Peyer's patch (tissue), 4 donors: ENCODE measurements around the gene MRPS23. TPM values are rescaled to one million over a fixed set of nuclear protein-coding genes. Genes with fewer than 3 reads are reported as not detected.
A peak's percentile ranks its signal among the peaks of the same experiment; 100 is the strongest.

Experiments used
- DNase-seq, 3 donors: peaks; one replicate each; pipeline ENCODE4 v3.0.0-alpha.2; 2017 to 2019
- H3K27ac ChIP-seq, 4 donors: fragments of 200-600 bp; sonication (generic); one replicate each; pipeline ENCODE4 v1.5.1; 2016 to 2019
- H3K27me3 ChIP-seq, 2 donors: fragments of 200-600 bp; sonication (generic); one replicate each; pipeline ENCODE4 v1.5.1; 2019
- H3K36me3 ChIP-seq, 3 donors: fragments of 200-600 bp; sonication (generic); one replicate each; pipeline ENCODE4 v1.5.1; 2016 to 2019
- H3K4me1 ChIP-seq, 4 donors: fragments of 200-600 bp; sonication (generic); one replicate each; pipeline ENCODE4 v1.5.1; 2016 to 2019
- H3K4me3 ChIP-seq, 4 donors: fragments of 200-600 bp; sonication (generic); 1 replicate in 3 of 4; 2 replicates in 1 of 4; pipeline ENCODE4 v1.5.1; 2016 to 2019; ENCODE audit warnings: mild to moderate bottlenecking in 1 of 4
- H3K9me3 ChIP-seq, 4 donors: fragments of 200-600 bp; sonication (generic); one replicate each; pipeline ENCODE4 v1.5.1; 2016 to 2019; ENCODE audit warnings: mild to moderate bottlenecking in 1 of 4
- CTCF ChIP-seq, 6 experiments: fragments of 450-650 bp in 4 of 6; fragments of 200-600 bp in 2 of 6; sonication (generic) in 1 of 6; IDR thresholded peaks; one replicate each; pipeline ENCODE4 v1.5.1; 2017 to 2019; ENCODE audit warnings: antibody characterized with exemption in 6 of 6, mild to moderate bottlenecking in 3 of 6, moderate library complexity in 1 of 6
- POLR2A ChIP-seq, 2 donors: fragments of 450-650 bp; IDR thresholded peaks; one replicate each; pipeline ENCODE4 v1.5.1; 2017; ENCODE audit warnings: antibody characterized with exemption in 2 of 2, mild to moderate bottlenecking in 2 of 2, moderate library complexity in 2 of 2
- total RNA-seq, 4 donors: library from RNA; depleted of rRNA; stranded (reverse); fragments of >200 nt; gene quantifications; one replicate each; pipeline ENCODE4 v1.1.0, GENCODE V29; 2016

MRPS23 gene
- total RNA-seq, 4 donors from 2014 or later: 0.83 to 7.4 (median 5.2) TPM

- Histone ChIP-seq H3K4me3 (no peak overlapping the region), H3K4me1 (peaks cover 0 to 53% (median 13%) of the 10 kb centered on the region in 4 donors), H3K36me3 (peaks cover 0 to 6% (median 0%) of the 10 kb centered on the region in 3 donors), H3K27me3 (no peaks in the 10 kb centered on the region), H3K9me3 (no peaks in the 10 kb centered on the region), H3K27ac (peak overlapping the region in 3 of 4 donors; percentile 64 to 84 (median 66))
- TF ChIP-seq POLR2A (IDR thresholded peaks at IDR 0.05) (no peak), CTCF (IDR thresholded peaks at IDR 0.05) (no peak)
- DNase-seq: no peak
Observed at GRCh38 chr17:57876023-57876865, 26.4 kb upstream of the MRPS23 start.

GRCh38 chr17:57875290-57876022 is 25.6 kb upstream of the MRPS23 start:
- H3K4me3 ChIP-seq: no peak overlapping the region
- TF ChIP-seq CTCF (IDR thresholded peaks at IDR 0.05) (peak in 4 of 6 experiments; percentile 11 to 33 (median 22)), POLR2A (IDR thresholded peaks at IDR 0.05) (no peak)
- peaks cover 0 to 45% (median 13%) of the 10 kb centered on the region in 4 donors for H3K4me1 ChIP-seq
- H3K36me3 ChIP-seq: peaks cover 0 to 6% (median 0%) of the 10 kb centered on the region in 3 donors
- DNase-seq: peak in 1 of 3 donors; percentile 59
- no peaks in the 10 kb centered on the region for H3K27me3 ChIP-seq
- H3K27ac ChIP-seq: peak overlapping the region; percentile 47 to 84 (median 72)
- H3K9me3 ChIP-seq: no peaks in the 10 kb centered on the region

- Histone ChIP-seq H3K9me3 (no peaks in the 10 kb centered on the region), H3K4me1 (peaks cover 0 to 37% (median 13%) of the 10 kb centered on the region in 4 donors), H3K27ac (peak overlapping the region; percentile 47 to 84 (median 72)), H3K4me3 (peak overlapping the region in 3 of 4 donors; percentile 18 to 25 (median 22)), H3K36me3 (peaks cover 0 to 6% (median 0%) of the 10 kb centered on the region in 3 donors), H3K27me3 (no peaks in the 10 kb centered on the region)
- TF ChIP-seq CTCF (IDR thresholded peaks at IDR 0.05): no peak
- TF ChIP-seq POLR2A (IDR thresholded peaks at IDR 0.05): no peak
- DNase-seq: peak in 2 of 3 donors; percentile 31 to 61
Observed at GRCh38 chr17:57874434-57875289, 24.8 kb upstream of the MRPS23 start.

- peak overlapping the region; percentile 47 to 84 (median 72) for H3K27ac ChIP-seq
- peaks cover 0 to 6% (median 0%) of the 10 kb centered on the region in 3 donors for H3K36me3 ChIP-seq
- H3K4me1 ChIP-seq: peaks cover 0 to 38% (median 14%) of the 10 kb centered on the region in 4 donors
- no peaks in the 10 kb centered on the region for H3K27me3 ChIP-seq
- DNase-seq: no peak
- H3K4me3 ChIP-seq: peak overlapping the region in 1 of 4 donors; percentile 18
- H3K9me3 ChIP-seq: no peaks in the 10 kb centered on the region
- TF ChIP-seq CTCF (IDR thresholded peaks at IDR 0.05) (no peak), POLR2A (IDR thresholded peaks at IDR 0.05) (no peak)
Observed at GRCh38 chr17:57874058-57874419, 24.2 kb upstream of the MRPS23 start.
